GM12865 (cell line): Measurements from ENCODE around the gene RAI2.
"Not testable (repeated sequence)": the region's sequence is repeated elsewhere in the genome, so short reads cannot be mapped to it uniquely, and the experiment has no call there.

Experiments used
- DNase-seq: peaks from one replicate; pipeline ENCODE4 v3.0.0; 2010; ENCODE audit warnings: low read depth
- H3K4me3 ChIP-seq: 2 replicates; pipeline ENCODE4 v1.5.1; 2011; ENCODE audit warnings: mild to moderate bottlenecking, low read depth, low read length, control low read depth
- CTCF ChIP-seq: IDR thresholded peaks from 2 replicates; pipeline ENCODE4 v1.5.1; 2011; ENCODE audit warnings: low read length, control low read depth, low read depth, inconsistent platforms; ENCODE audit not compliant: insufficient read depth; ENCODE audit errors: missing control alignments

Gene RAI2

DNA sequence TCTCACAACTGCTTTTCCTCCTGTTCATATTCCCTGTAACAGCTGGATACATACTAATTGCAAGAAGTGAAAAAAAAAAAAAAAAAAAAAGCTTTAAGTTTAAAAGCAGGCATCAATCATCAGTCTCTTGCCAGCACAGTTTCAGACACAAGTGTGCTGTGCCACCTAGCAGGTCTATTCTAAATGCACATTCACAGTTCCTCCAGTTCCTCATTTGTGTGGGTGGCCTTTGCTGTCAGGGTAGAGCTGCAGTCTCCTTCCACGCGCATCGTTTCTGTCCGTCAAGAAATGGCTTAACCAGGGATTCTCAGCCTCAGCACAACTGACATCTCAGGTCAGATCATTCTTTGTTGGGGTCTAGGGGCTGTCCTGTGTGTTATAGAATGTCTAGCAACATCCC, 62.2 kb downstream of the RAI2 start:
- H3K4me3 ChIP-seq, result no peak overlapping the region
- no peak for TF ChIP-seq CTCF
- no peak for DNase-seq

- H3K4me3 ChIP-seq, result no peak overlapping the region
- no peak for TF ChIP-seq CTCF
- no peak for DNase-seq
These were observed 68.3 kb downstream of the RAI2 start for GRCh38 chrX:17792826-17793225.

- TF ChIP-seq CTCF, result no peak
- no peak overlapping the region for H3K4me3 ChIP-seq
- no peak for DNase-seq
These were observed 72.0 kb downstream of the RAI2 start for GRCh38 chrX:17788956-17789562.

GRCh38 chrX:17788439-17788838, 72.7 kb downstream of the RAI2 start:
- peak; percentile 62 for TF ChIP-seq CTCF
- peak; percentile 24 for DNase-seq
- no peak overlapping the region for H3K4me3 ChIP-seq

GRCh38 chrX:17787557-17787956, 73.5 kb downstream of the RAI2 start:
- TF ChIP-seq CTCF, result no peak
- no peak for DNase-seq
- no peak overlapping the region for H3K4me3 ChIP-seq

- H3K4me3 ChIP-seq, DNase-seq: not testable (repeated sequence)
These were observed 74.3 kb downstream of the RAI2 start for GRCh38 chrX:17786554-17787347.

- DNase-seq, result no peak
- TF ChIP-seq CTCF, result no peak
- no peak overlapping the region for H3K4me3 ChIP-seq
These were observed 81.7 kb downstream of the RAI2 start for GRCh38 chrX:17779434-17779833.
